Stromal cell of bone marrow (primary cell): ENCODE data around the gene CMIP.

ENCODE experiments used
- DNase-seq: peaks from one replicate; pipeline ENCODE4 v3.0.0-alpha.2; 2012; ENCODE audit warnings: low read depth

The CMIP gene

DNA sequence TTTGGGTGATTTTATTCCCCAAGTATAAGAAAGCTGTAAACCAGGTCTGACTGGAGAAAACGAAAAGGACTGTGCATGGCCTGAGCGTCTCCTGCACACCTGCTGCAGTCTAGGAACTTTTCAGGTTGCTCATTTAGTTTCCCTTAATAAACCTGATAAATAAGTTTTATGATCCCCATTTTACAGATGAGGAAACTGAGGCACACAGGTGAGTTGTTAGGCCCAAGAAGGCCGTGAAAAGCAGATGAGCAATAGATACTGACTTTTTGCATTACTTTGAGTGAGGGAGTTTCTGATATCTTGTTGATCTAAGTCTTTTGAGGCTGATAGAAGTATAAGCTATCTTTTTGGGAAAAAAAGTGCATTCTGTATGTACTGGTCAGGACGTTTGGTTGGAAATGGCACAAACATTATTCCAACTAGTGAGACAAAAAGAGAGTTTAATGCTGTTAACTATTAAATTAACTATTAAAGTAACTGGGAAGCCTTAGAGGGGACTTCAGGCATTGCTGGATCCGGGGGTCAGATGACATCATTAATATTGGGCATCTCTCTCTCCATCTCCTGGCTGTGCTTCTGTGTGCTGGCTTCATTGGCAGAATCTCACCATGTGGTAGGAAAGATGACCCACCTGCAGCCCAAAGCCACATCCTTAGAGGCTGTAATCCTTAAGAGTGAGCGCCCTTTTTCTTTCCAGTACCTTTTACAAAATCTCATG, 163.4 kb downstream of the CMIP start:
- no peak for DNase-seq

DNA sequence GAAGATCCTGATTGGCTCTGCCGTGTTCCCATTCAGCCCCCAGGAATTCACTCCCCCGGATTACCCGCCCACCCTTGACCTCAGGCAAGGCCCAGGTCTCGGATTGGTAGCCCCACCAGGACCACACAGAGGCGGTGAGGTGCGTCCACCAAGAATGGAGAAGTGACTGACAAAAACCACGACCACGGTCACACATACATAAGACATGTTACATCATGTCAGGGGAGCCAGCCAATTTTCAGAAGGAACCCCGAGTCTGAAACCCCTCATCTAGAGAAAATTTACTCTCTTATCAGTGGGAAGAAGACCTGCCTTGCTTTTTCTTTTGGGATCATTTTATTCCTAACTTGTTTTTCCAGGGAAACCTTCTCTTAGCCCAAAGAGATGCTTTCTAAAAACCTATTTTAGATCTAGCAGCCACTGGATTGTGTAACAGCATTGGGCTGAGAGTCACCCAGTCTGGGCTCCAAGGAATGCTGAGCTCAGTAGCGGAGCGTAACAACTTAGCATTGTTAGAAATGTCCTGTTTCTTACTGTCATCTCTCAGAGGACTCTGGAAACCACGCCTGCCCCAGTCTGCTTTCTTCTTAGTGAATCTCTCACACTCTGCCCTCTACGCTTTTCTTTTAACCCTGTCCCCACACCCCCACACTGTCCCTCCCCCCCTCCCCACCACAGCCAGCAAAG, 164.1 kb downstream of the CMIP start:
- peak; percentile 72 for DNase-seq

DNA sequence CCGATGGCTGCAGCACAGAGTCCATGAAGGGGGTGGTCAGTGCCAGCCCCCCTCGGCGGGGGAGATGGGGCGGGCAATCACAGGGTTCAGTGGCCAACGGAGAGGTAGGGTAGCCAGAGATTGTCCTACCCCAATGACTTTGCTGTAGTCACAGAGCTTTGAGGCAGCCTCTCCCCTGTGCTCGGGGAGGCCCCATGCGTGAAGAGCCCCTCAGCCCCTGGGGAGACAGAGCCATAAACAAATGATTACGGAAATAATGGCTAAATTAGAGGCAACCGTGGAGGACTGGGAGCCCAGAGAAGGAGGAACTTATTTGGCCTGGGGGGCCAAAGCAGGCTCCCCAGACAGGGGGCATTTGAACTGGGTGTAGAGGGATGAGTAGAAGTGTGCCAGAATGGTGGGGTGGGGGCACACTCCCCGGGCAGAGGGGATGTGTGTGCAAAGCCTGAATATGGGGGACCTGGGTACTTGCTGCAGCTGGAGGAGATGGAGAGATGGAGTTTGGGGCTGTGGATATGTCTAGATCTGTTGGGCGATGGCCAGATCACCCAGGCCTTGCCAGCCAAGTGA, 164.8 kb downstream of the CMIP start:
- DNase-seq: no peak

DNA sequence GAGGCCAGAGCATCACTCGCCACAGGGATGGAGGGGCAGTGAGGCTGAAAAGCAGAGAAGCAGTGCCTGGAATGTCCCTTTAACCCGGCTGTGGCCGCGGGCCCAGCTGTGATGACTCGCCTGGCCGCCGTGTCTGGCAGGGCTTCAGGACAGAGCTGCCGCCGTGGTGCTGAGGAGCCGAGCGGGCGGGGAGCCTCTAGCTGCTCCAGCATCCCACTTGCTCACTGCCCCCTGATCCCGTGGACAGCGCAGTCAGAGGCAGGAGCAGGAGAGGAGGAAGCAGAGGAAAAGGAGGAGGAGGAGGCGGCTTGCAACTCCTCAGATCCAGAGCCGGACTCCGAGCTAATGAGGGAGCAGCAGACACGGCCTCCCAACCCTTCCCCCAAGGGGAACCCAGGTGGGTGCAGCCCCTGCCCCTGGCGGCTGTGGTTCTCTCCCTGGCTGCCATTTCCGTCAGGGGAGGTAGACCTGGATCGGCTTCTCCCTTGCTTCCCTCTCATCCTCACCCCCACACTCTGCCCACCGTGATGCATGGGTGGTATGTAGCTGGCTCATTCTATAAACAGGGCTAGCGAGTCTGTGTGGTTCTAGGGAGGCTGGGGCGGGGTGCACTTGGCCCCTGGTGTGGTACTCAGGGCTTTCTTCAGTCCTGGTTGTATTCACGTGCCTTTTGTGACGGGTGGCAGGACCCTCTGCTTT, 165.7 kb downstream of the CMIP start:
- DNase-seq: peak; percentile 66

DNA sequence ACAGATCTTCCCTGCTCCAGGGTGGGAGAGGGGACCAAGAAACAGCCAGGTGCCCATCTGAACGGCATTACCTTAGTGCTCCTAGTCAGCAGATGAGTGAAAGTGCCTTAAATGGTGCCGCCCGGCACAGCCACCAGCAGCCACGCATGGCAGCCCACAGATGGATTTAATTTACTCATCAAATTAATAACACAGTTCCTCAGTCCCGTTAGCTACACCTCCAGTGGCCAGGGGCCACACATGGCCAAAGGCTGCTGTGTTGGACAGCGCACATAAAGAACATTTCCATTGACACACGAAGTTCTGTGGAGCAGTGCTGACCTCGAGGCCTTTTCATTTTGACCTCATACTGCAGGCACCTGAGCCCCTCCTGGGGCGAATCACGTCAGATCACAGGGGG, 166.3 kb downstream of the CMIP start:
- no peak for DNase-seq

DNA sequence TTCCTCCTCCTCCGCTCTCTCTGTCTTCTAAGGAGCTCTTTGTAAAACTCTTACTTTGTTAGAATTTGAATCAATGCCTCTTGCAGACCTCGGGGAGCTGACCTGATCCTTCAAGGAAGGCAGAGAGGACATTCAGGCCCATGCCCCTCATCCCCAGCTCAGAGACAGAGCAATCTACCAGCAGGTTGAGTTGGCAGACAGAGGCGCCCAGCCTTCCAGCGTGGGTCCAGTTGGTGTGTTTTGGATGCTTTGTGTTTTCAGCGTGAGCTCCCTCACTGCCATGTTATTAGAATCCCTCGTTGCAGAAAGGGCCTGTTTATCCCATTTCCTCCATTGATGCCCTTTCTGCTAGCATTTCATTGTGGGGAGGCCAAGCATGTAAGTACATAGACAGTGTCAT, 167.1 kb downstream of the CMIP start:
- no peak for DNase-seq

DNA sequence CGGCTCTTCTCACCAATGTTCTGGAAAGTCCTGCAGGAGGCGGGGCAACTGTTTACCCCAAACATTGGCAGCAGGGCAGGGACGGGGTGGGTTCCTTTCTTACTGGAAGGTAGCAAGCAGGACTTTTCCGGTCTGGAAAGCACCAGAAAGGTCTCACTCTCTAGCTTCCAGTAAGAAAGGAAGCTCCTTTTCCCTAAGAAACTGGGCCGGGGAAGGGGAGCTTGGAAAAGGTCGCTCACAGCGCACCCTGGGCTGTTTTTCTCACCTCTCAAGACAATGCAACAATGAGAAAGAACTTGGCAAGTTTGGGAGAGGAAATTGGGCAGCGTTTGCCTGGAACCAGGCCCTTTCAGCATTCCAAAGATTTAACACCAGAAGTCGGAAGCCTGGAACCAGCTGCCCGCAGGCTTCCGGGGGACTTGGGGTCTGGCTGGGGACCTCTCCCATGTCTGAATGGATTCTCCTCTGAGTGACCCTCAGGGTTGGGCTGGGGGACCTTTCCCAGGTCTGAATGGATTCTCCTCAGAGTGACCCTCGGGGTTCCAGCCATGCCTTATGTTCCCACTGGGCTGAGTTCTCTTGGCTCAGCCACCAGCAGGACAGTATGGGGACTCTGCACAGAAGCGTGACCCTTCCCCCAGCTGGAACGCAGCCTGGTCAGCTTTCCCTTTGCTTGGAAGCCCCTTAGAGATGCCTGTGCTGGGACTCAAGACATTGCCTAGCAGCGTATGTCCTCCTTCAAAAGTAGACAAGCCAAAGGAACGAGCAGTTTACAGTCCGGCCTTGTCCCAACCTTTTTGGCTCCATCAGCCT, 167.9 kb downstream of the CMIP start:
- DNase-seq: no peak

DNA sequence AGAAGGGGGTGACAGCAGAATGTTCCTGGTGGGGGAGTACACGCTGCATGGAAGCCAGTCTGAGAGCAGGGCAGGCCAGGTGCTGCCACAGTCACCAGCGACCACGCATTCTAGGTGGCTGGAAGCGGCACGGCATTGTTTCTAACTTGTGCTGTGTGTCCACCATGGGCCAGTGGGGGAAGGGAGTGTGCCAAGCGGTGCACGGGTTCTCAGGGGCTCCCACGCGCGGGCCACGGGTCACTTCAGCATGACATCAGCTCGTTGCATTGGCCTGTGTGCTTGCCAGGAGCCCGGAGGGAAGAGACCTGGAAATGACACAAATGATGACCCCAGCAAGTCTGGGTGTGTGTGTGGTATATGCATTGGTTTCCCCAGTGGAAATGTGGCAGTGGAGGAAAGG, 169.6 kb downstream of the CMIP start:
- DNase-seq: no peak

DNA sequence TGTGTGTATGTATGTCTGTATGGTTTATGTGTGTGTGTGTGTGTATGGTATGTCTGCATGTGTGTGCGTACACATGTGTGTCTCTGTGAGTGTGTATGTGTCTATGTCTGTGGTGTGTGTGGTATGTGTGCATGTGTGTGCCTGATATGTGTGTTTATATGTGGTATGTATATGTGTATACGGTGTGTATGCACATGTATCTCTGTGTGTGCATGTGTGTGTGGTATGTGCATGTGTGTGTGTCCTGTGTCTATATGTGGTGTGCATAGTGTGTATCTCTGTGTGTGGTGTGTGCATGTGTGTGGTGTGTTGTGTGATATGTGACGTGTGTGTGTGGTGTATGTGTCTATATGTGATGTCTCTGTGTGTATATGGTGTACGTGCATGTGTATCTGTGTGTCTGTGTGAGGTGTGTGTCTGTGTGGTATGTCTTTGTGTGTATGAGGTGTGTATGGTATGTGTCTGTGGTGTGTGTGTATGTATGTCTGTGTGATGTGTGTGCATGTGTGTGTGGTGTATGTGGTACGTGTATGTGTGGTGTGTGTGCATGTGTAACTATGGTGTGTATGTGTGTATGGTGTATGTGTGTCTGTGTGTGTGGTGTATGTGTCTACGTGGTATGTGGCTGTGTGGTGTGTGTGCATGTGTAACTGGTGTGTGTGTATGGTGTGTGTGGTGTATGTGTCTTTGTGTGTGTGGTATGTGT, 170.2 kb downstream of the CMIP start:
- DNase-seq: no peak

DNA sequence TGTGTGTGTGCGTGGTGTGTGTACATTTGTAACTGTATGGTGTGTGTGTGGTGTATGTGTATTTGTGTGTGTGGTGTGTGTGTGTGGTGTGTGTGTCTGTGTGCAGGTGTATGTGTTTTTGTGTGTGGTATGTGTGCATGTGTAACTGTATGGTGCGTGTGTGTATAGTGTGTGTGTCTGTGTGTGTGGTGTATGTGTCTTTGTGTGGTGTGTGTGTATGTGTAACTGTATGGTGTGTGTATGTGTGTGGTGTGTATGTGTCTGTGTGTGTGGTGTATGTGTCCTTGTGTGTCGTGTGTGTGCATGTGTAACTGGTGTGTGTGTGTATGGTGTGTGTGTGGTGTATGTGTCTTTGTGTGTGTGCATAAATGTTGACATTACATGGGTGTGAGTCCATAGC, 170.8 kb downstream of the CMIP start:
- no peak for DNase-seq

DNA sequence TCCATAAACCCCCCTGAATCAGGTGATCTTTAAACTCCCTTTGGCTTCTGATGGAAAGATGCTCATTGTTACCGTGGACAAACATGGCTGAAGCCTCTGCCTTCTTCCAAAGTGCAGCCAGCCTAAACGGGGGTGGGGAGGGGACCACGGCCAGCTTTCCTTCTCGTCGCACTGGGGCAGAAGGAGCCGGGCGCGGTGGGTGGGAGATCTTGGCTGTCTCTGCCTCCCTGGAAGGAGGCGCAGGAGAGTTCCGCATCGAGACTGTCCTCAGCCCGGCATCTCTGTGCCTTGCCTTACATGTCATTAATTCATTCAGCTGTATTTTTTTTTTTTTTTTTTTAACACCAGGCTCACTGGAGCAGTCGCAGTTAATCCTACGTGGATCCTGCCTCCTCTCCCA, 171.2 kb downstream of the CMIP start:
- DNase-seq: no peak

DNA sequence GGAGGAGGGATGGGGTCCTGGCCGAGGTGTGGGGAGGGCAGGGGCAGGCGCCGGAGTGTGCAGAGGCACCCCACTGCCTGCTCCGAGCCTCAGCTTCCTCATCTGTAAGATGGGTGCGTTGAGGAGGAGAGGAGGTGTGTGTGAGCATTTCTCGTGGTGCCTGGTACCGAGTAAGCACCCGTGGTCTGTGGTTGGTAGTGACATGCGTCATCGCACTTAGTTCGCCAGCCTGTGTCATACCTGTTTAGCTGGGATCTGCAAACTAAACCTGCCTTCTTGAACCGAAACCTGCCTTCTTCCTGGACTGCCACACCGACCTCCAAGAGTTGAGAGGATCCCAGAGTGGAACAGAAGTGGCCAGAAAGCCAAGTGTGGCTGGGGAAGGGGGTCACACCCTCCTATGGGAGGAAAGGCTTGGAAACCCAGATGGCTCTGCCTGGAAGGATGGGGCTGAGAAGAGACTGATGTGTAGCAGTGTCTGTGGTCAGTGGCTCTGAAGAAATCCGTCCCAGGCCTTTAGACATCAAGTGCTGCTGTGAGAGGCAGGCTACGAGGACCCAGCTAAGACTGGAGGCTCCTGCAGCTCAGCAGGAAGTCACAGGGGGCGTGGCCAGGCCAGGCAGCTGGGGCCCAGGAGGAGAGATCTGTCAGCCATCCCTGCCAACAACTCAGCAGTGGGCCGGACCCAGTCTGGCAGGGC, 171.9 kb downstream of the CMIP start:
- DNase-seq: no peak

DNA sequence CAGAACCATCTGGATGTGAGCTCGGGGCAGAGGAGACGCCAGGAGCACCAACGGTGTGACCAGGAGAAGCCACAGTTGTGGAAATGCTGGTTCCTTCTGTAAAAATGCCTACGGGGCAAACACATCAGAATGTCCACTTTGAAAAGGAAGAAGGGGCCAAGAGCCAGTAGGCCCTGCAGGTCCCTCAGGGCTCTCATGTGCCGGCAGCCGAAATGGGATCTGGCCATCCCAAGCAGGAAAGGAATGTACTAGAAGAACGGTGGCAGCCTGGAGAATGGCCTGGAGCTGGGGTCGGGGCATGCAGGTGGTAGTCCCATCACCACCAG, 172.4 kb downstream of the CMIP start:
- no peak for DNase-seq

DNA sequence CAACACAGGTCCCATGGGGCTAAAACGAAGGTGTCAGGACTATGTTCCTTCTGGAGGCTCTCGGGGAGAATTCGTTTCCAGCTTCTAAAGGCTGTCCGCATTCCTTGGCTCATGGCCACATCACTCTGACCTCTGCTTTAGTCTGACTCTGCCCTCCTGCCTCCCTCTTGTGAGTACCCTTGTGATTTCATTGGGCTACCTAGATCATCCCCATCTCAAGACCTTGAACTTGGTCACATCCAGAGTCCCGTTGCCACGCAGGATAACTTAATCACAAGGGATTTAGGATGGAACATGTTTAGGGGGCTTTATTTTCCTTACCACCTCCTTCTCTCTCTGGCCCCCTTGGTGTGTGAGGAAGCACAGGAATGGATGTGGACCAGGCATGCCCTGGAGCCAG, 173.6 kb downstream of the CMIP start:
- DNase-seq: no peak

DNA sequence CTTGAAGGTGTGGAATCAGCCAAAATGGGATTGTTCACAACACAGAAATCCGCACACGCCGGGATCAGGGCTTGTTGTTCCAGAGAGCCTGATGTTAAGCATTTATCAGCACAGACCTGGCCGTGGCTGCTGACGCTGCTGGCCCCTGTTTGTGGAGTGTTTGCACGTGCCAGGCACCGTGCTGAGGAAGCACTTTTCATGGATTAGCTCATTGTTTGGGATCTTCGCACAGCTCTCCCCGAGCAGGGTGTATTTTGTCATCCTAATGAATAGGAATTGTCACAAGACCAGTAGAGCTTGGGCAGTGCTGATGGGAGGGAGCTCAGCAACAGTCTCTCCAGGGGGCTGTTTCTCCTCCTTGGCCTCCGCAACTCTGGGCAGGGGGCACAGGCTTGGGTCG, 174.1 kb downstream of the CMIP start:
- no peak for DNase-seq

DNA sequence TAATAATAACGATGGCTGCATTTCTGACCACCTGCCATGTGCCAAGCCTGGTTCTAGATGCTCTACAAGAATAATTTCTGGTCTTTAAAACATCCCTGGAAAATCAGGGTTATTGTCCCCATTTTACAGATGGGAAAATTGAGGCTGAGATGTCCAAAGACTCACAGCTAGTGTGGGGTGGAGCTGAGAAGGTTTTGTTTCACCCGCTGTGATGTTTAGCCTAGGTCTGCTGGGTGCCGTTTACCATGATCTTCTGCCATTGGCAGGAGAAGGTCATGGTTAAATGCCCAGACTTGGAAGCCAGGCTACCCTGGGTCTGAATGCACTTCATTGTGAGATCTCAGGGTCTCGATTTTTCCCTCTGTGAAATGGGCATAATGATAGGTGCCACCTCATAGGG, 175.4 kb downstream of the CMIP start:
- no peak for DNase-seq

DNA sequence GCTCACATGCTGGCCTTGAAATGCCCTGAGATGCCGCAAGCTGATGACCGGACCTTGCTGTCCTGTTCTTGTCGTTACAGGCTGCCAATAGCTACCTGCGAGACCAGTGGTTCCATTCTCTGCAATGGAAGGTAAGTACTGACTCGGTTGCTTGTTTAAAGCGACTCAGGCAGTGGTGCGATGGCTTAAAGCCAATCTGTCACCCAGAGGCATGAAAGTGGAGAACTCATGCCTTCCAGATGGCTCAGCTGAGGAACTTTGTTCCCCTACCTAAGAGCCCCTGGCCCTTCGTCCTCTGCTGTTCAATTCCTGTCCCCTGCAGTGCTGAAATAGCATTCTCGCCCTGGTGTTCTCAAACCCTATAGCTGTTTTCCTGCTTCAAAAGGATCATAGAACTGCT, 176.2 kb downstream of the CMIP start:
- DNase-seq: no peak

DNA sequence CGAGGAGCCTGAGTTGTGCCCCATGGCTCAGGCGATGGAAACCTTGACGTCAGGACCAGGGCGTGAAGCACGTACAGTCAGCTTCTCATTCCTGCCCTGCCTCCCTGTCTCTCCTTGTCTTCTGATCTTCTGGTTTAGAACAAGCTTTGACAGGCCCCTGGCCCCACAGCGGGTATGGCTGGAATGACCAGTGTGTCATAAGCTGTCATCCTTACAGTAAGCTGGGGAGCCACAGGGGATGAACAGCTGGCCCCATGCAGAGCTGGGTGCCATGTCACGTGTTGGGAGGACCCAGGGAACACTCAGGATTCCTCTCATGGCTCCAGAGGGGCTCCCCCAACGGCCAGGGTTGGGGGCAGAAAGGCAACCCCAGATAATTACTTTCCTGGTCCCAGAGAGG, 176.9 kb downstream of the CMIP start:
- DNase-seq: no peak

DNA sequence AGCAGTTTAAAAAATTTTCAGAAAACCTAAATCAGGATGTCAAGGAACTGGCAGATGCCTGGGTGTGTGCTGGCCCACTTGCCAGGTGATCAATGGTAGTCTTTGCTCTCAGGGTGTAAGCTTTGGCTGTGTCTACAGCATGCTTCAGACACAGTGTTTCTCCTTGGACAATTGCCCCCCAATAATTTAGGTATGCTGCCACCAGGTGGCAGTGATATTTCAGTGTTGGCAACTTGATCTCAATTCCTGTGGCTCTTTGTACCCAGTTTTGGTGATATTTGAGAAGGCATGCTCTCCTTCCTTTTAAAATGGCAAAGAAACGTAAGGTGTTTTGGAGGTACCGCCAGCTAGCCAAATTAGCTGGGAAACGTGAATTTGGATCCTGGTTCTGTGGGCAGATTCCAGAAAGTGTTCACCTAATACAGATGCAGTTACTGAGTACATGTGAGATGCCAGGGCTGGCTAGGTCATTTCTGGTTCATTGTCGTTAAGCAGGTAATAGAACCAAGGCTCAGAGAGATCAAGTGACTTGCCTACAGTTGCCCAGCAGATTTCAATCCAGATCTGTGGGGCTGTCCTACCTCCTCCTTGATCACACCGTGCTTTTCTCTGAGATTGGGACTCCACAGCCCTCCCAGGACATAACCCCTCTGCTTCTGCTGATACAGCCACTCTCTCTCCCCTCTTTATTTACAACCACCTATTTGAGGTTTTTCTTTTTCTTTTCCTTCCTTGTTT, 178.9 kb downstream of the CMIP start:
- DNase-seq: peak; percentile 33

DNA sequence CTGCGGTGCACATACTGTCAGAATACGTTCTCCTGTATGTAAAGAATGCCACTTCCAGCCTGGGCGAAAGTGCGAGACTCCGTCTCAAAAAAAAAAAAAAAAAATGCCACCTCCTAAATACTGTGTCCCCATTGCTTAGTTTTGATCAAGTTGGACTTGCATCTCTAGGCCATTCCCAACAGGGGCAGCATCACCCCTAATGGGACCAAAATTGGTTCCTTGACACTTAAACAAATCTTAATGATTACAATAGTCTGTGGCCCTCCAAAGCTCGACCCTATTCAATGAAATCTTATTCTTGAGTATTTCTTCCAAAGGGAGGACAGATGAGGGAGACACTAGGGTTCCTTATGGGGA, 179.8 kb downstream of the CMIP start:
- no peak for DNase-seq
